ENCODE results near the gene NHERF2.

- no peak for TF ChIP-seq POLR2A (IDR thresholded peaks at IDR 0.05)
- TF ChIP-seq, protein P1, sequence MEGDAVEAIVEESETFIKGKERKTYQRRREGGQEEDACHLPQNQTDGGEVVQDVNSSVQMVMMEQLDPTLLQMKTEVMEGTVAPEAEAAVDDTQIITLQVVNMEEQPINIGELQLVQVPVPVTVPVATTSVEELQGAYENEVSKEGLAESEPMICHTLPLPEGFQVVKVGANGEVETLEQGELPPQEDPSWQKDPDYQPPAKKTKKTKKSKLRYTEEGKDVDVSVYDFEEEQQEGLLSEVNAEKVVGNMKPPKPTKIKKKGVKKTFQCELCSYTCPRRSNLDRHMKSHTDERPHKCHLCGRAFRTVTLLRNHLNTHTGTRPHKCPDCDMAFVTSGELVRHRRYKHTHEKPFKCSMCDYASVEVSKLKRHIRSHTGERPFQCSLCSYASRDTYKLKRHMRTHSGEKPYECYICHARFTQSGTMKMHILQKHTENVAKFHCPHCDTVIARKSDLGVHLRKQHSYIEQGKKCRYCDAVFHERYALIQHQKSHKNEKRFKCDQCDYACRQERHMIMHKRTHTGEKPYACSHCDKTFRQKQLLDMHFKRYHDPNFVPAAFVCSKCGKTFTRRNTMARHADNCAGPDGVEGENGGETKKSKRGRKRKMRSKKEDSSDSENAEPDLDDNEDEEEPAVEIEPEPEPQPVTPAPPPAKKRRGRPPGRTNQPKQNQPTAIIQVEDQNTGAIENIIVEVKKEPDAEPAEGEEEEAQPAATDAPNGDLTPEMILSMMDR (IDR thresholded peaks at IDR 0.05), result no peak
Measured at GRCh38 chr16:2071454-2072202, 44.9 kb downstream of the NHERF2 start.

Data from uterus (tissue), 2 donors.